ENCODE results near the gene RNF168.
"Not testable (repeated sequence)": the region's sequence is repeated elsewhere in the genome, so short reads cannot be mapped to it uniquely, and the experiment has no call there.

The RNF168 gene

GRCh38 chr3:196503196-196504076, at the start of gene RNF168:
TSS of gene RNF168 (minus strand) at chr3:196503768. CDS start at chr3:196503173, 595 bp downstream.
- Histone ChIP-seq H3K9ac (ENCODE audit: low read length) (peak within 1 kb of the TSS; percentile 91), H3K36me3 (ENCODE audit: control insufficient read depth, insufficient read depth, low read length) (peaks cover 5% of the 10 kb centered on the region; the same call in 1 of the 2 replicates), H3K4me1 (ENCODE audit: control insufficient read depth, insufficient read depth, low read length) (peaks cover 15% of the 10 kb centered on the region; the same call in 1 of the 2 replicates), H3K27ac (ENCODE audit: low read depth, low read length) (peak within 1 kb of the TSS; percentile 66; the same call in 1 of the 2 replicates), H3K27me3 (ENCODE audit: control insufficient read depth, insufficient read depth, low read length) (no peaks in the 10 kb centered on the region), H3K9me3 (ENCODE audit: control insufficient read depth, insufficient read depth, low read depth, low read length) (peaks cover 15% of the 10 kb centered on the region), H3K4me3 (ENCODE audit: low read depth, low read length) (peak within 1 kb of the TSS; percentile 94)

- no peak overlapping the region for H3K9ac ChIP-seq (ENCODE audit: low read length)
- H3K4me1 ChIP-seq (ENCODE audit: control insufficient read depth, insufficient read depth, low read length), result no peaks in the 10 kb centered on the region
- no peaks in the 10 kb centered on the region for H3K27me3 ChIP-seq (ENCODE audit: control insufficient read depth, insufficient read depth, low read length)
- no peak overlapping the region for H3K27ac ChIP-seq (ENCODE audit: low read depth, low read length)
- H3K4me3 ChIP-seq (ENCODE audit: low read depth, low read length), result no peak overlapping the region
- no peaks in the 10 kb centered on the region for H3K36me3 ChIP-seq (ENCODE audit: control insufficient read depth, insufficient read depth, low read length)
- H3K9me3 ChIP-seq (ENCODE audit: control insufficient read depth, insufficient read depth, low read depth, low read length), result peaks cover 23% of the 10 kb centered on the region
Observed at GRCh38 chr3:196552253-196552652, 48.7 kb upstream of the RNF168 start.

GRCh38 chr3:196550172-196550571, 46.6 kb upstream of the RNF168 start:
- H3K9ac ChIP-seq (ENCODE audit: low read length); H3K4me1 ChIP-seq (ENCODE audit: control insufficient read depth, insufficient read depth, low read length); H3K36me3 ChIP-seq (ENCODE audit: control insufficient read depth, insufficient read depth, low read length); H3K4me3 ChIP-seq (ENCODE audit: low read depth, low read length); H3K27ac ChIP-seq (ENCODE audit: low read depth, low read length); H3K27me3 ChIP-seq (ENCODE audit: control insufficient read depth, insufficient read depth, low read length): not testable (repeated sequence)
- H3K9me3 ChIP-seq (ENCODE audit: control insufficient read depth, insufficient read depth, low read depth, low read length), result peaks cover 23% of the 10 kb centered on the region

- not testable (repeated sequence) for H3K9ac ChIP-seq (ENCODE audit: low read length); H3K27ac ChIP-seq (ENCODE audit: low read depth, low read length); H3K27me3 ChIP-seq (ENCODE audit: control insufficient read depth, insufficient read depth, low read length); H3K4me3 ChIP-seq (ENCODE audit: low read depth, low read length); H3K4me1 ChIP-seq (ENCODE audit: control insufficient read depth, insufficient read depth, low read length); H3K36me3 ChIP-seq (ENCODE audit: control insufficient read depth, insufficient read depth, low read length)
- peaks cover 25% of the 10 kb centered on the region for H3K9me3 ChIP-seq (ENCODE audit: control insufficient read depth, insufficient read depth, low read depth, low read length)
Observed at GRCh38 chr3:196549312-196549711, 45.7 kb upstream of the RNF168 start.

- Histone ChIP-seq H3K9me3 (ENCODE audit: control insufficient read depth, insufficient read depth, low read depth, low read length) (peaks cover 27% of the 10 kb centered on the region), H3K27me3 (ENCODE audit: control insufficient read depth, insufficient read depth, low read length) (no peaks in the 10 kb centered on the region), H3K9ac (ENCODE audit: low read length) (no peak overlapping the region), H3K4me3 (ENCODE audit: low read depth, low read length) (no peak overlapping the region), H3K4me1 (ENCODE audit: control insufficient read depth, insufficient read depth, low read length) (no peaks in the 10 kb centered on the region), H3K27ac (ENCODE audit: low read depth, low read length) (no peak overlapping the region), H3K36me3 (ENCODE audit: control insufficient read depth, insufficient read depth, low read length) (no peaks in the 10 kb centered on the region)
Observed at GRCh38 chr3:196547067-196547466, 43.5 kb upstream of the RNF168 start.

- Histone ChIP-seq H3K27ac (ENCODE audit: low read depth, low read length) (no peak overlapping the region), H3K4me3 (ENCODE audit: low read depth, low read length) (no peak overlapping the region), H3K4me1 (ENCODE audit: control insufficient read depth, insufficient read depth, low read length) (no peaks in the 10 kb centered on the region), H3K9me3 (ENCODE audit: control insufficient read depth, insufficient read depth, low read depth, low read length) (peaks cover 28% of the 10 kb centered on the region), H3K27me3 (ENCODE audit: control insufficient read depth, insufficient read depth, low read length) (no peaks in the 10 kb centered on the region), H3K36me3 (ENCODE audit: control insufficient read depth, insufficient read depth, low read length) (no peaks in the 10 kb centered on the region), H3K9ac (ENCODE audit: low read length) (no peak overlapping the region)
Observed at GRCh38 chr3:196546537-196546936, 43.0 kb upstream of the RNF168 start.

GRCh38 chr3:196544491-196544992, 41.0 kb upstream of the RNF168 start:
- H3K36me3 ChIP-seq (ENCODE audit: control insufficient read depth, insufficient read depth, low read length), result no peaks in the 10 kb centered on the region
- H3K27ac ChIP-seq (ENCODE audit: low read depth, low read length), result no peak overlapping the region
- no peak overlapping the region for H3K9ac ChIP-seq (ENCODE audit: low read length)
- no peak overlapping the region for H3K4me3 ChIP-seq (ENCODE audit: low read depth, low read length)
- H3K9me3 ChIP-seq (ENCODE audit: control insufficient read depth, insufficient read depth, low read depth, low read length), result peaks cover 17% of the 10 kb centered on the region
- no peaks in the 10 kb centered on the region for H3K27me3 ChIP-seq (ENCODE audit: control insufficient read depth, insufficient read depth, low read length)
- H3K4me1 ChIP-seq (ENCODE audit: control insufficient read depth, insufficient read depth, low read length), result no peaks in the 10 kb centered on the region

GRCh38 chr3:196541684-196542445, 38.3 kb upstream of the RNF168 start:
- Histone ChIP-seq H3K9me3 (ENCODE audit: control insufficient read depth, insufficient read depth, low read depth, low read length) (peaks cover 5% of the 10 kb centered on the region; the same call in 1 of the 2 replicates), H3K4me3 (ENCODE audit: low read depth, low read length) (no peak overlapping the region), H3K36me3 (ENCODE audit: control insufficient read depth, insufficient read depth, low read length) (no peaks in the 10 kb centered on the region), H3K27me3 (ENCODE audit: control insufficient read depth, insufficient read depth, low read length) (no peaks in the 10 kb centered on the region), H3K4me1 (ENCODE audit: control insufficient read depth, insufficient read depth, low read length) (no peaks in the 10 kb centered on the region), H3K9ac (ENCODE audit: low read length) (no peak overlapping the region), H3K27ac (ENCODE audit: low read depth, low read length) (no peak overlapping the region)

- Histone ChIP-seq H3K27me3 (ENCODE audit: control insufficient read depth, insufficient read depth, low read length) (no peaks in the 10 kb centered on the region), H3K4me1 (ENCODE audit: control insufficient read depth, insufficient read depth, low read length) (no peaks in the 10 kb centered on the region), H3K36me3 (ENCODE audit: control insufficient read depth, insufficient read depth, low read length) (no peaks in the 10 kb centered on the region), H3K9me3 (ENCODE audit: control insufficient read depth, insufficient read depth, low read depth, low read length) (peaks cover 4% of the 10 kb centered on the region; the same call in 1 of the 2 replicates), H3K4me3 (ENCODE audit: low read depth, low read length) (no peak overlapping the region), H3K27ac (ENCODE audit: low read depth, low read length) (no peak overlapping the region), H3K9ac (ENCODE audit: low read length) (no peak overlapping the region)
Observed at GRCh38 chr3:196537319-196537984, 33.9 kb upstream of the RNF168 start.

- H3K4me1 ChIP-seq (ENCODE audit: control insufficient read depth, insufficient read depth, low read length), result no peaks in the 10 kb centered on the region; the same call in 1 of the 2 replicates
- no peak overlapping the region for H3K9ac ChIP-seq (ENCODE audit: low read length)
- peaks cover 13% of the 10 kb centered on the region for H3K9me3 ChIP-seq (ENCODE audit: control insufficient read depth, insufficient read depth, low read depth, low read length)
- no peak overlapping the region for H3K4me3 ChIP-seq (ENCODE audit: low read depth, low read length)
- H3K27ac ChIP-seq (ENCODE audit: low read depth, low read length), result no peak overlapping the region
- H3K36me3 ChIP-seq (ENCODE audit: control insufficient read depth, insufficient read depth, low read length), result no peaks in the 10 kb centered on the region
- no peaks in the 10 kb centered on the region for H3K27me3 ChIP-seq (ENCODE audit: control insufficient read depth, insufficient read depth, low read length)
Observed at GRCh38 chr3:196533260-196533681, 29.7 kb upstream of the RNF168 start.

Measured in HUES6 (cell line).